Lower leg skin (tissue), 3 donors: ENCODE measurements around the gene APBA3.

Source experiments
- CTCF ChIP-seq, 3 donors: fragments of 450-650 bp; IDR thresholded peaks; one replicate each; pipeline ENCODE4 v1.5.1; 2016; ENCODE audit warnings: antibody characterized with exemption in 3 of 3, mild to moderate bottlenecking in 3 of 3, moderate library complexity in 2 of 3
- POLR2A ChIP-seq, 2 donors: fragments of 450-650 bp; IDR thresholded peaks; one replicate each; pipeline ENCODE4 v1.6.1; 2016 to 2017; ENCODE audit warnings: antibody characterized with exemption in 2 of 2, mild to moderate bottlenecking in 1 of 2, moderate library complexity in 1 of 2

GRCh38 chr19:3720349-3720917 lies 41.1 kb downstream of the APBA3 start:
- TF ChIP-seq CTCF (IDR thresholded peaks at IDR 0.05) (no peak), POLR2A (IDR thresholded peaks at IDR 0.05) (no peak)
